ENCODE data around the gene RASGRP3. TPM values are rescaled to one million over a fixed set of nuclear protein-coding genes. Genes with fewer than 3 reads are reported as not detected.

Gene RASGRP3
- total and polyA plus RNA-seq, 9 of the 15 experiments (the other 6 are each of a cell fraction or from before 2014, with no cell fraction given) = 0.18 to 1.7 (median 1.2) TPM

- TF ChIP-seq CHD7 (IDR thresholded peaks at IDR 0.05; ENCODE audit: low read depth, low read length) = no peak
These were observed 127.0 kb downstream of the RASGRP3 start (continued) for GRCh38 chr2:33603416-33603815.

Measured in K562 (cell line).